ENCODE data around the gene LIMS2.

- TF ChIP-seq CTCF (IDR thresholded peaks at IDR 0.05) (no peak), POLR2A (IDR thresholded peaks at IDR 0.05) (no peak)
Observed at GRCh38 chr2:127621981-127622431, 53.3 kb downstream of the LIMS2 start.

Measured in right lobe of liver (tissue), 4 donors.